SIG-M5 (cell line): ENCODE results near the gene GALNT9.
"Not testable (repeated sequence)": the region's sequence is repeated elsewhere in the genome, so short reads cannot be mapped to it uniquely, and the experiment has no call there.

ENCODE experiments used
- DNase-seq: peaks from one replicate; lab custom pipeline; 2025; lab: John Stamatoyannopoulos, UW

The GALNT9 gene

DNA sequence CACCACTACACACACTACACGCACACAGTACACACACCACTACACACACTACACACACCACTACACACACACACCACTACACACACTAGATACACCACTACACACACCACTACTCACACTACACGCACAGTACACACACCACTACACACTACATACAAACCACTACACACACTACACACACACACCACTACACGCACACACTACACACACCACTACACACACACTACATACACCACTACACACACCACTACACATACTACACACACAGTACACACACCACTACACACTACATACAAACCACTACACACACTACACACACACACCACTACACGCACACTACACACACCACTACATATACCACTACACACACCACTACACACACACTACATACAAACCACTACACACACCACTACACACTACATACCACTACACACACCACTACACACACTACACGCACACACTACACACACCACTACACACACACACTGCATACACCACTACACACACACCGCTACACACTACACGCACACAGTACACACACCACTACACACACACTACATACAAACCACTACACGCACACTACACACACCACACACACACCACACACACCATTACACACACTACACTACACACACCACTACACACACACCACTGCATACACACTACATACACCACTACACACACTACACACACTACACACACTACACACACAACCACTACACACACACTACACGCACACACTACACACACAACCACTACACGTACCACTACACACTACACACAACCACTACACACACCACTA is 173.4 kb downstream of the GALNT9 start:
- no peak for DNase-seq

GRCh38 chr12:132154941-132155770 is 174.2 kb downstream of the GALNT9 start:
- no peak for DNase-seq

GRCh38 chr12:132154341-132154761 is 175.0 kb downstream of the GALNT9 start:
- no peak for DNase-seq

DNA sequence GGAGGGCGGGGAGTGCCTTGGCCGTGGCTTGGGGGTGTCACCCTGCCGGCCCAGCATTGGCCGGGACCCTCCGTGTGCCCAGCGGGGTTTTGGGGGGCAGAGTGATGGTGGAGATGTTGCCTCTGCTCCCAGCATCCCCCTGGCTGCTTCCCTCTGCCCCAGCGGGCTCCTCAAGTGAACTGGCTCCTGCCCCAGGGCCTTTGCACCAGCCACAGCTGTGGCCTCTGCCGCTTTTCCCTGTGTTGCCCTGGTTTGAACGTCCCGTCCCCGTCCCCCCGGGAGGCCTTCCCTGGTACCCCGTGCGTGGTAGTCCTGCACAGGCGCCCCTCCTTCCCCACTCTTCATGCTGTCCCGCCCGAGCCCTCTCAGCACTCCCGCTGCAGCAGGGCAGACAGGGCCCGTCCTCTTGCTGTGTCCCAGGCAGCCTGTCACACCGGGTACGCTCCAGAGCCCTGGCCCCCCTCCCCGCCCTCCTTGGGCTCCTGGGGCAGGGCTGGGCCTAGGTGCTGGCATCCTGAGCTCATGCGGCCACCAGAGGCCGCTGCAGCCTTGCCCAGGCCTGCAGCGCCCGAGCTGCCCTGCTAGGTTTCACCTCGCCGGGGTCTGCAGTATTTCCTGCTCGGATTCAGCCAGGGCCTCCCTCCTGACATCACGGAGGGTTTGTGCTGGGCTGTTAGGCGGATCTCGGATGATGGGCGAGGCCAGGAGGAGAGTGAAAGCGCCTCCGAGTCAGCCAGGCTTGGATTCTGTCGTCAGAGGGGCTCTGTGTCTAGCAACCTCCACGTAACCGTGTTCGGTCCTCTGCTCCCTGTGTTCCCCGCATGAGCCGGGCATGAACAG is 175.7 kb downstream of the GALNT9 start:
- no peak for DNase-seq

- no peak for DNase-seq
Observed at GRCh38 chr12:132152953-132153352, 176.4 kb downstream of the GALNT9 start.

DNA sequence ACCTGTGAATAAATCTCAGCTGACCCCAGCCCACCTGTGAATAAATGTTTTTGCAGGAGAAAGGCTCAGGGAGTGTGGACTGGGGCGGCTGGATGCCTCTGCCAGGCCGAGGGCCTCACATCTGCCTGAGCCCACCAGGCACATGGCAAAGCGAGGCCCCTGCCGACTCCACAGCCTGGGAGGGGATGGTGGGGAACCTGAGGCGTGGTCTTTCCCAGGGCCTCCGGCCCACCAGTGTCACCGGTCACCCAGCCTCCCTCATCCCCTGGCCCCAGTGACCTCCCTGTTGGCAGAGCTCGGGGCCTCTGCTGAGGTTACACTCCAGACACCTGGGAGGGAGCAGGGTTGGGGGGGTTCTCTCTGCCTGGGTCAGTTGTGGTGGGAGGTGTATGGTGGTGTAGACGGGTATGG is 177.0 kb downstream of the GALNT9 start:
- no peak for DNase-seq

DNA sequence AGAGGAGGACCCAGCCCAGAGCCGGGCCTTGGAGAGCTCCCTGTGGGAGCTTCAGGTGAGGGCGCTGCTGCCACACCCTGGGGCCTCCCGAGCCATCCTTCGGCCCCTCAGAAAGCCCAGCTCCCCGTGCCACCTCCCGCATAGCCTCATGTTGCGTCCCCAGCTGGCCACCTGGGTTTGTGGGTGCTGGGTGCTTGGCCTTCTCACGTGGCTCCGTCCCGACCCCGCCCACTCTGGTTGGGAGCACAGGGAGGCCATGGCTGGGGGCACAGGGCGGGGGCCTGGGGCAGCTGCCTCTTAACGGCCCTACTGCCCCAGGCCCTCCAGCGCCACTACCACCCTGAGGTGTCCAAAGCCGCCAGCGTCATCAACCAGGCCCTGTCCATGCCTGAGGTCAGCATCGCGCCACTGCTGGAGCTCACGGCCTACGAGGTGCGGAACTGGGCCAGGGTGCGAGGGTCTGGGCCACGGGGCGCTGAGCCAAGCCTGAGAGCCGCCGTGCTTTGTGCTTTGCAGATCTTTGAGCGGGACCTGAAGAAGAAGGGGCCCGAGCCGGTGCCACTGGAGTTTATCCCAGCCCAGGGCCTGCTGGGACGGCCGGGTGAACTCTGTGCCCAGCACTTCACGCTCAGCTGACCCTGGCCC is 177.5 kb downstream of the GALNT9 start:
- no peak for DNase-seq

- no peak for DNase-seq
Observed at GRCh38 chr12:132151145-132151765, 178.1 kb downstream of the GALNT9 start.

DNA sequence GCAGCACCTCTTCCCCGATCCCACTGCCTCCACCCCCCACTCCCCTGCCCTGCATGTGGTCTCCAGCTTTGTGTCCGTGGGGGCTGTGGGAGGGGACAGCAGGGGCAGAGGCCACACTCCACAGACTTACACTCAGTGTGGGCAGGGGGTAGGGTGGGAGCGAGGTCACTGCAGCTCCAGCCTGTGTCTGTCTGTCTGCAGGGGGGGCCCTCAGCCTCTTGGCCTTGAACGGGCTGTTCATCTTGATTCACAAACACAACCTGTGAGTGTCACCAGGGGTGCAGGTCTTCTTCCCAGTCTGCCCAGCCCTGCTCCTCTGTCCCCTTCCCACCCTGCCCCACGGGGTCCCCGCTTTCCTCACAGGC is 178.6 kb downstream of the GALNT9 start:
- DNase-seq = no peak

DNA sequence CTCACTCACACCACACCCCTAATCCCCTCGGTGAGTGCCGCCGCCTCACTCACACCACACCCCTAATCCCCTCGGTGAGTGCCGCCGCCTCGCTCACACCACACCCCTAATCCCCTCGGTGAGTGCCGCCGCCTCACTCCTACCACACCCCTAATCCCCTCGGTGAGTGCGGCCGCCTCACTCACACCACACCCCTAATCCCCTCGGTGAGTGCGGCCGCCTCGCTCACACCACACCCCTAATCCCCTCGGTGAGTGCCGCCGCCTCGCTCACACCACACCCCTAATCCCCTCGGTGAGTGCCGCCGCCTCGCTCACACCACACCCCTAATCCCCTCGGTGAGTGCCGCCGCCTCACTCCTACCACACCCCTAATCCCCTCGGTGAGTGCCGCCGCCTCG is 179.9 kb downstream of the GALNT9 start:
- DNase-seq = not testable (repeated sequence)

DNA sequence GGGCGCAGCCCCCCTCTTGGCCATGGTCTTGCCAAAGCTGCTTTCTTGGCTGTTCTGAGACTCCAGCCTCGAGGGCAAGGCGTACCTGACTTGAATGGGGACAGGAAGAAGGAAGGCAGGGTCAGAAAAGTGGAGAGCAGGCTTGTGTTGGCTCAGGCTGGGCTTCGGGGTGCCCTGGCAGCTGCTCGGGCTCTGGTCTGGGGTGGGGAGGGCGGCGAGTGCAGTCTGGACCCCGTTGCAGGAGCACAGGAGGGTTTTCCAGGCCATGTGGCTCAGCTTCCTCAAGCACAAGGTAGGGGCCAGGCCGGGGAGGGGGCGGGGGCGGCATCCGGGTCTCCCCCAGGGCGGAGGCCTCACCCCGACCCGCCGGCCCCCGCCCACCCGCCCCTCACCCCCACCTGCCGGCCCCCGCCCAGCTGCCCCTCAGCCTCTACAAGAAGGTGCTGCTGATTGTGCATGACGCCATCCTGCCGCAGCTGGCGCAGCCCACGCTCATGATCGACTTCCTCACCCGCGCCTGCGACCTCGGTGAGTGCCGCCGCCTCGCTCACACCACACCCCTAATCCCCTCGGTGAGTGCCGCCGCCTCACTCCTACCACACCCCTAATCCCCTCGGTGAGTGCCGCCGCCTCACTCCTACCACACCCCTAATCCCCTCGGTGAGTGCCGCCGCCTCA is 180.9 kb downstream of the GALNT9 start:
- DNase-seq = no peak

GRCh38 chr12:132147423-132148367 is 181.7 kb downstream of the GALNT9 start:
- DNase-seq = no peak

GRCh38 chr12:132146772-132147422 is 182.5 kb downstream of the GALNT9 start:
- no peak for DNase-seq
